H1 (cell line): ENCODE results near the gene NEDD4L.

Source experiments
- BACH1 ChIP-seq: IDR thresholded peaks from 2 replicates; pipeline ENCODE4 v1.6.1; 2012; ENCODE audit warnings: low read length, improper control_type of control experiment
- CBX8 ChIP-seq: fragments of 300-800, 300-1000 bp; sonication (generic); IDR thresholded peaks from 2 replicates; pipeline ENCODE4 v1.7.1; 2016; ENCODE audit warnings: low read depth, low read length, borderline replicate concordance
- CEBPB ChIP-seq: IDR thresholded peaks from 2 replicates; pipeline ENCODE4 v1.6.1; 2012; ENCODE audit warnings: low read depth, low read length
- CHD1 ChIP-seq: IDR thresholded peaks from 2 replicates; pipeline ENCODE4 v1.6.1; 2012; ENCODE audit warnings: low read depth, low read length, improper control_type of control experiment
- EZH2 ChIP-seq: fragments of 200-600 bp; sonication (generic); IDR thresholded peaks from 2 replicates; pipeline ENCODE4 v1.7.1; 2012; ENCODE audit warnings: low read depth, mild to moderate bottlenecking, moderate library complexity, low read length, inconsistent platforms; ENCODE audit not compliant: severe bottlenecking
- SP1 ChIP-seq: IDR thresholded peaks from 2 replicates; pipeline ENCODE4 v1.6.1; 2011; ENCODE audit warnings: low read depth, low read length
- SP2 ChIP-seq: IDR thresholded peaks from 2 replicates; pipeline ENCODE4 v1.6.1; 2012; ENCODE audit warnings: mild to moderate bottlenecking, low read length, inconsistent platforms
- TF ChIP-seq, protein P1 (sequence below), 3 experiments: IDR thresholded peaks; 1 replicate in 2 of 3; 2 replicates in 1 of 3; pipeline versions ENCODE4 v1.5.1 to v1.6.1; 2011; ENCODE audit warnings: low read length in 3 of 3, mild to moderate bottlenecking in 3 of 3, inconsistent platforms in 2 of 3, low read depth in 1 of 3, moderate library complexity in 1 of 3; ENCODE audit not compliant: insufficient read depth in 1 of 3; ENCODE audit errors: control extremely low read depth in 1 of 3
- TF ChIP-seq, protein P2 (sequence below): IDR thresholded peaks from 2 replicates; pipeline ENCODE4 v1.6.1; 2011; ENCODE audit warnings: low read length, improper control_type of control experiment

DNA sequence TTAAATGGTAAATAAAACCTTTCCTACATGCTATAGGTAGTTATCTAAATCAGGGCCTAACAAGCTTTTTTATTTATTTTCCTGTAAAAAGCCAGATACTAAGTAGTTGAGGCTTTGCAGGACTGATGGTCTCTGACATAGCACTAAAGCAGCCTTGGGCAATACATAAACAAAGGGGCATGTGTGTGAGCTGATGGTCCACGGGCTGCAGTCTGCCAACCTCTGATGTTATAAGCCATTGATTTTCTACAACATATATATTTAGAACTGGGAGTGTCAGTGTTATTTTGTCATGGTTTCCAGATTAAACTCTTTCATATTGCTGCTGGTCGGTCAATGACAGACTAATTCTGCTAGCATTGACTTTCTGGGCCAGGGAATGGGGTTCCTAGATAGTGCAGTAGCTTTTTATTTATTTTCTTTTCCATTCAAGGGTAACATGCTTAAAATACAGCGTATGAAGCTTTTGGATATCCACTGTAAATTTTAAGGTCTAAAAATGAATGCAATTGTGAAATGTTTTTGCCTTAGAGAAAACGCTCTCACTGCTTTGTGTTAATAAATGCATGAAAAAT is 134.0 kb downstream of the NEDD4L start:
- TF ChIP-seq, protein P1, sequence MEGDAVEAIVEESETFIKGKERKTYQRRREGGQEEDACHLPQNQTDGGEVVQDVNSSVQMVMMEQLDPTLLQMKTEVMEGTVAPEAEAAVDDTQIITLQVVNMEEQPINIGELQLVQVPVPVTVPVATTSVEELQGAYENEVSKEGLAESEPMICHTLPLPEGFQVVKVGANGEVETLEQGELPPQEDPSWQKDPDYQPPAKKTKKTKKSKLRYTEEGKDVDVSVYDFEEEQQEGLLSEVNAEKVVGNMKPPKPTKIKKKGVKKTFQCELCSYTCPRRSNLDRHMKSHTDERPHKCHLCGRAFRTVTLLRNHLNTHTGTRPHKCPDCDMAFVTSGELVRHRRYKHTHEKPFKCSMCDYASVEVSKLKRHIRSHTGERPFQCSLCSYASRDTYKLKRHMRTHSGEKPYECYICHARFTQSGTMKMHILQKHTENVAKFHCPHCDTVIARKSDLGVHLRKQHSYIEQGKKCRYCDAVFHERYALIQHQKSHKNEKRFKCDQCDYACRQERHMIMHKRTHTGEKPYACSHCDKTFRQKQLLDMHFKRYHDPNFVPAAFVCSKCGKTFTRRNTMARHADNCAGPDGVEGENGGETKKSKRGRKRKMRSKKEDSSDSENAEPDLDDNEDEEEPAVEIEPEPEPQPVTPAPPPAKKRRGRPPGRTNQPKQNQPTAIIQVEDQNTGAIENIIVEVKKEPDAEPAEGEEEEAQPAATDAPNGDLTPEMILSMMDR (IDR thresholded peaks at IDR 0.05; ENCODE audit: control extremely low read depth in 1 of 3, insufficient read depth in 1 of 3, low read depth in 1 of 3, low read length in 3 of 3), result no peak
- TF ChIP-seq SP1 (no peak), CBX8 (no peak), BACH1 (no peak), CEBPB (no peak), SP2 (no peak), EZH2 (no peak), CHD1 (no peak)
- TF ChIP-seq, protein P2, sequence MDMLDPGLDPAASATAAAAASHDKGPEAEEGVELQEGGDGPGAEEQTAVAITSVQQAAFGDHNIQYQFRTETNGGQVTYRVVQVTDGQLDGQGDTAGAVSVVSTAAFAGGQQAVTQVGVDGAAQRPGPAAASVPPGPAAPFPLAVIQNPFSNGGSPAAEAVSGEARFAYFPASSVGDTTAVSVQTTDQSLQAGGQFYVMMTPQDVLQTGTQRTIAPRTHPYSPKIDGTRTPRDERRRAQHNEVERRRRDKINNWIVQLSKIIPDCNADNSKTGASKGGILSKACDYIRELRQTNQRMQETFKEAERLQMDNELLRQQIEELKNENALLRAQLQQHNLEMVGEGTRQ, result no peak
